OCI-LY1 (cell line): ENCODE results near the gene IKZF1.

Source experiments
- H2AFZ ChIP-seq: fragments of 200-600 bp; sonication (generic), shearing (Covaris generic); 2 replicates; pipeline ENCODE4 v1.6.0; 2014; ENCODE audit warnings: antibody characterized with exemption, mild to moderate bottlenecking, low read length
- H3F3A ChIP-seq: fragments of 200-600 bp; sonication (generic), shearing (Covaris generic); 2 replicates; pipeline ENCODE4 v1.6.0; 2014; ENCODE audit warnings: mild to moderate bottlenecking, antibody characterized with exemption, low read length, moderate library complexity; ENCODE audit not compliant: insufficient read depth
- H3K27ac ChIP-seq: fragments of 200-600 bp; sonication (generic); 2 replicates; pipeline ENCODE4 v1.5.1; 2014; ENCODE audit warnings: low read length, mixed run types, mild to moderate bottlenecking, low read depth; ENCODE audit not compliant: poor library complexity, severe bottlenecking
- H3K27me3 ChIP-seq: fragments of 200-600 bp; sonication (generic); 2 replicates; pipeline ENCODE4 v1.6.0; 2014; ENCODE audit warnings: antibody characterized with exemption, mild to moderate bottlenecking, low read length, moderate library complexity; ENCODE audit not compliant: insufficient read depth
- H3K36me3 ChIP-seq: fragments of 200-600 bp; sonication (generic); 2 replicates; pipeline ENCODE4 v1.6.1; 2014; ENCODE audit warnings: mild to moderate bottlenecking, antibody characterized with exemption, low read length, moderate library complexity, mixed read lengths; ENCODE audit not compliant: insufficient read depth
- H3K4me1 ChIP-seq: fragments of 200-600 bp; sonication (generic); 2 replicates; pipeline ENCODE4 v1.5.1; 2014; ENCODE audit warnings: mild to moderate bottlenecking, low read length, moderate library complexity; ENCODE audit not compliant: insufficient read depth, severe bottlenecking
- H3K4me2 ChIP-seq: fragments of 200-600 bp; sonication (generic), shearing (Covaris generic); 2 replicates; pipeline ENCODE4 v1.6.1; 2014; ENCODE audit warnings: low read length
- H3K4me3 ChIP-seq: fragments of 200-600 bp; sonication (generic); 2 replicates; pipeline ENCODE4 v1.5.1; 2014; ENCODE audit warnings: low read length, low read depth, mild to moderate bottlenecking, mixed read lengths; ENCODE audit not compliant: poor library complexity, severe bottlenecking
- H3K79me2 ChIP-seq: fragments of 200-600 bp; shearing (Covaris generic); 2 replicates; pipeline ENCODE4 v1.6.1; 2016; ENCODE audit warnings: mixed run types, low read length, mixed read lengths; ENCODE audit not compliant: insufficient read depth
- H3K9ac ChIP-seq: fragments of 200-600 bp; sonication (generic), shearing (Covaris generic); 2 replicates; pipeline ENCODE4 v1.6.1; 2014; ENCODE audit warnings: mild to moderate bottlenecking, low read length, mixed read lengths
- H3K9me2 ChIP-seq: fragments of 200-600 bp; sonication (generic), shearing (Covaris generic); 2 replicates; pipeline ENCODE4 v1.6.1; 2014; ENCODE audit warnings: low read depth, mild to moderate bottlenecking, low read length, mixed read lengths
- H3K9me3 ChIP-seq: fragments of 200-600 bp; shearing (Covaris generic); 2 replicates; pipeline ENCODE4 v1.6.1; 2014; ENCODE audit warnings: low read length, mixed read lengths
- H4K20me1 ChIP-seq: fragments of 200-600 bp; sonication (generic), shearing (Covaris generic); 2 replicates; pipeline ENCODE4 v1.6.0; 2016; ENCODE audit warnings: mild to moderate bottlenecking, low read length; ENCODE audit not compliant: insufficient read depth
- CTCF ChIP-seq: fragments of 200-600 bp; sonication (generic), shearing (Covaris generic); IDR thresholded peaks from 2 replicates; pipeline ENCODE4 v1.5.1; 2017; ENCODE audit warnings: mild to moderate bottlenecking, antibody characterized with exemption, low read length, moderate library complexity, mixed read lengths
- EZH2 ChIP-seq: fragments of 200-600 bp; sonication (generic), shearing (Covaris generic); IDR thresholded peaks from 2 replicates; pipeline ENCODE4 v1.8.0; 2017; ENCODE audit warnings: borderline replicate concordance, mixed run types, mild to moderate bottlenecking, antibody characterized with exemption, low read length, moderate library complexity, mixed read lengths

IKZF1 gene

GRCh38 chr7:50352751-50353150 lies 48.2 kb downstream of the IKZF1 start:
- no peak for TF ChIP-seq EZH2
- no peak for TF ChIP-seq CTCF
- H3K9me3 ChIP-seq: no peaks in the 10 kb centered on the region
- H3K4me3 ChIP-seq: no peak overlapping the region
- H4K20me1 ChIP-seq: no peaks in the 10 kb centered on the region
- H2AFZ ChIP-seq: no peak overlapping the region
- peaks cover 95% of the 10 kb centered on the region for H3K36me3 ChIP-seq
- H3K9ac ChIP-seq: no peak overlapping the region
- no peak overlapping the region for H3K27ac ChIP-seq
- H3K4me2 ChIP-seq: no peak overlapping the region
- peaks cover 44% of the 10 kb centered on the region for H3K79me2 ChIP-seq
- no peaks in the 10 kb centered on the region for H3K9me2 ChIP-seq
- H3K27me3 ChIP-seq: no peaks in the 10 kb centered on the region
- H3F3A ChIP-seq: no peaks in the 10 kb centered on the region
- peaks cover 44% of the 10 kb centered on the region for H3K4me1 ChIP-seq

- Histone ChIP-seq H3F3A (no peaks in the 10 kb centered on the region), H3K4me1 (peaks cover 40% of the 10 kb centered on the region), H4K20me1 (no peaks in the 10 kb centered on the region), H3K9ac (no peak overlapping the region), H3K4me2 (no peak overlapping the region), H3K27me3 (no peaks in the 10 kb centered on the region), H3K79me2 (peaks cover 40% of the 10 kb centered on the region), H3K9me3 (no peaks in the 10 kb centered on the region), H3K4me3 (no peak overlapping the region), H3K36me3 (peaks cover 95% of the 10 kb centered on the region), H3K9me2 (no peaks in the 10 kb centered on the region), H2AFZ (no peak overlapping the region), H3K27ac (no peak overlapping the region)
- no peak for TF ChIP-seq CTCF
- no peak for TF ChIP-seq EZH2
These were observed 48.7 kb downstream of the IKZF1 start for GRCh38 chr7:50353201-50353600.

GRCh38 chr7:50353894-50354595 lies 49.5 kb downstream of the IKZF1 start:
- H3K36me3 ChIP-seq: peaks cover 95% of the 10 kb centered on the region
- H3K4me1 ChIP-seq: peaks cover 31% of the 10 kb centered on the region
- H3K27me3 ChIP-seq: no peaks in the 10 kb centered on the region
- no peaks in the 10 kb centered on the region for H3K9me2 ChIP-seq
- H3K79me2 ChIP-seq: peaks cover 33% of the 10 kb centered on the region
- H3K9me3 ChIP-seq: no peaks in the 10 kb centered on the region
- no peak overlapping the region for H2AFZ ChIP-seq
- TF ChIP-seq EZH2 (no peak), CTCF (no peak)
- no peak overlapping the region for H3K4me3 ChIP-seq
- no peak overlapping the region for H3K4me2 ChIP-seq
- no peak overlapping the region for H3K9ac ChIP-seq
- no peaks in the 10 kb centered on the region for H4K20me1 ChIP-seq
- H3K27ac ChIP-seq: no peak overlapping the region
- no peaks in the 10 kb centered on the region for H3F3A ChIP-seq
